Spleen (tissue), 11 donors: Measurements from ENCODE around the gene IDNK. TPM values are rescaled to one million over a fixed set of nuclear protein-coding genes. Genes with fewer than 3 reads are reported as not detected.

Experiments
- DNase-seq: peaks from one replicate; pipeline ENCODE4 v3.0.0-alpha.2; 2020
- H3K27ac ChIP-seq, 8 donors: fragments of 200-600 bp; sonication (generic) in 7 of 8; 1 replicate in 4 of 8; 2 replicates in 4 of 8; pipeline versions ENCODE4 v1.5.0 to v1.8.0; 2016 to 2021; ENCODE audit warnings: inconsistent platforms in 4 of 8, mild to moderate bottlenecking in 4 of 8, moderate library complexity in 1 of 8
- H3K27me3 ChIP-seq, 7 donors: fragments of 200-600 bp; sonication (generic) in 6 of 7; replicated peaks in 1 of 7; 1 replicate in 4 of 7; 2 replicates in 3 of 7; pipeline versions ENCODE4 v1.5.0 to v1.8.0; 2016 to 2021; ENCODE audit warnings: inconsistent platforms in 3 of 7, mild to moderate bottlenecking in 1 of 7
- H3K36me3 ChIP-seq, 6 donors: fragments of 200-600 bp; sonication (generic) in 5 of 6; 1 replicate in 4 of 6; 2 replicates in 2 of 6; pipeline versions ENCODE4 v1.5.0 to v1.8.0; 2016 to 2021; ENCODE audit warnings: inconsistent platforms in 2 of 6
- H3K4me1 ChIP-seq, 6 donors: fragments of 200-600 bp; sonication (generic) in 5 of 6; 1 replicate in 3 of 6; 2 replicates in 3 of 6; pipeline versions ENCODE4 v1.5.0 to v1.8.0; 2016 to 2021; ENCODE audit warnings: inconsistent platforms in 3 of 6
- H3K4me3 ChIP-seq, 8 donors: fragments of 200-600 bp; sonication (generic) in 7 of 8; 1 replicate in 4 of 8; 2 replicates in 4 of 8; pipeline versions ENCODE4 v1.5.0 to v1.8.0; 2016 to 2021; ENCODE audit warnings: inconsistent platforms in 4 of 8, mild to moderate bottlenecking in 4 of 8, moderate library complexity in 2 of 8
- H3K9me3 ChIP-seq, 8 donors: fragments of 200-600 bp; sonication (generic) in 7 of 8; 1 replicate in 4 of 8; 2 replicates in 4 of 8; pipeline versions ENCODE4 v1.5.0 to v1.8.0; 2016 to 2021; ENCODE audit warnings: inconsistent platforms in 4 of 8
- CTCF ChIP-seq, 11 experiments: fragments of 200-600 bp in 7 of 11; fragments of 450-650 bp in 4 of 11; sonication (generic) in 4 of 11; IDR thresholded peaks in 8 of 11; conservative IDR thresholded peaks in 3 of 11; 1 replicate in 7 of 11; 2 replicates in 4 of 11; pipeline versions ENCODE4 v1.4.0 to v1.8.0; 2016 to 2021; ENCODE audit warnings: antibody characterized with exemption in 11 of 11, inconsistent platforms in 4 of 11, mild to moderate bottlenecking in 1 of 11
- POLR2A ChIP-seq, 3 donors: fragments of 450-650 bp; IDR thresholded peaks; one replicate each; pipeline ENCODE4 v1.5.1; 2017; ENCODE audit warnings: antibody characterized with exemption in 3 of 3, mild to moderate bottlenecking in 1 of 3
- POLR2AphosphoS5 ChIP-seq, 3 donors: sonication (generic); formaldehyde crosslinking; IDR thresholded peaks; one replicate each; pipeline ENCODE4 v1.5.1; 2017; ENCODE audit warnings: antibody characterized with exemption in 3 of 3
- WGBS, 5 donors: extraction: QIAGEN DNeasy Blood & Tissue Kit in 3 of 5; methylation state at CpG; one replicate each; pipeline versions ENCODE4 v1.1.5 to v1.1.7; 2013 to 2018; 5-methylcytosine and 5-hydroxymethylcytosine counted together
- intact Hi-C: fragments of 100-400 bp; cut with DNase I; formaldehyde crosslinking; loops from one replicate; pipeline ENCODE4 v1.15.0; 2023; ENCODE audit warnings: low total_unique reads
- polyA plus RNA-seq, 3 donors: library from polyadenylated mRNA; stranded (reverse); fragments of 200-250 nt; gene quantifications; one replicate each; pipeline ENCODE4 v1.2.1, GENCODE V29; 2013
- total RNA-seq, 7 donors: library from RNA; depleted of rRNA in 3 of 7; stranded (reverse); fragments of >200 nt in 3 of 7; fragmentation: NEBNext Ultra II Directional in 4 of 7; extraction: Animal tissue kit (Norgen Biotek cat#: 25700) in 4 of 7; gene quantifications; one replicate each; pipeline versions ENCODE4 v1.1.0 to v1.2.1, GENCODE V29; 2016 to 2021
- donor health status: healthy with polysubstance abuse.
- donor health status: DM: no; HTN: no; CAD: no; lungs with moderate emphysema.
- donor health status: DM: no; HTN: no; CAD: no.
- donor health status: Bipolar disorder and iron deficiency.
- donor health status: healthy.
- donor health status: DM: no; HTN: no; CAD: no.
- donor health status: DM: yes; HTN: yes; CAD: no.

IDNK gene
- total and polyA plus RNA-seq, 10 donors: 3.5 to 14.8 (median 9.0) TPM

GRCh38 chr9:83620841-83621636 is 1.9 kb upstream of the IDNK start:
- Histone ChIP-seq H3K27ac (no peak overlapping the region), H3K4me1 (peaks cover 7 to 33% (median 20%) of the 10 kb centered on the region in 6 donors), H3K4me3 (peak overlapping the region in 1 of 8 donors; percentile 14), H3K36me3 (no peaks in the 10 kb centered on the region), H3K9me3 (no peaks in the 10 kb centered on the region), H3K27me3 (no peaks in the 10 kb centered on the region)
- 24 to 36% (median 35%) methylated on average over 7 of the region's 7 CpGs for WGBS, 5 donors
- TF ChIP-seq CTCF (IDR thresholded peaks at IDR 0.05 in 8 of 11, conservative IDR thresholded peaks at IDR 0.05 in 3 of 11) (peak; percentile 35 to 80 (median 65)), POLR2AphosphoS5 (IDR thresholded peaks at IDR 0.05) (no peak)
- intact Hi-C loops: loop anchor here (5.0 kb wide), 1 partner anchor 286 kb away; no protein-coding TSS in a partner anchor
- DNase-seq: no peak

GRCh38 chr9:83622433-83622938 is 457 bp upstream of the IDNK start:
- Histone ChIP-seq H3K27me3 (no peaks in the 10 kb centered on the region), H3K27ac (peak overlapping the region; percentile 78 to 97 (median 95)), H3K36me3 (peaks cover 0 to 12% (median 4%) of the 10 kb centered on the region in 6 donors), H3K4me3 (peak overlapping the region; percentile 75 to 94 (median 86)), H3K4me1 (peaks cover 7 to 33% (median 20%) of the 10 kb centered on the region in 6 donors), H3K9me3 (no peaks in the 10 kb centered on the region)
- WGBS, 5 donors: 9 to 15% (median 10%) methylated on average over 21 of the region's 21 CpGs
- intact Hi-C loops: loop anchor here (5.0 kb wide), 1 partner anchor 285 kb away; no protein-coding TSS in a partner anchor
- DNase-seq: no peak
- no peak for TF ChIP-seq POLR2AphosphoS5 (IDR thresholded peaks at IDR 0.05)
- no peak for TF ChIP-seq CTCF (IDR thresholded peaks at IDR 0.05 in 8 of 11, conservative IDR thresholded peaks at IDR 0.05 in 3 of 11)
- no peak for TF ChIP-seq POLR2A (IDR thresholded peaks at IDR 0.05)

DNA sequence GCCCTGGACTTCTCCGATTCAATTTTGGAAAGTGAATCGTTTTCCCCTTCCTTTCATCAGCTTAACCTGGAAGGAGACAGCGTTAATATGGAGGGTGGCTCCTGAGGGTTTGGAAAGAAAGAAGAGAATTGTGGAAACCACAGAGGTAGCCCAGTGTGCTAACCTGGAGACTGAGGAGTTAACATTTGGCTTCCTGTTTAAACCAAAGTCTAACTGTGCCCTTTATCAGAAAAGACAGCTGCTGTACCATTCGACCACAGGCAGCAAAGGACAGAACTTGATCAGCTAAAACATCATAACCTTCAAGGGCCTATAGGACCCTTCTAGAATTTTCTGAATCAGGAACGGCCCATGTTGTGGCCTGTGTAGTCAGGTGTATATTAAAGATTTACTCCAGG is 735 bp downstream of the IDNK start:
- no peaks in the 10 kb centered on the region for H3K9me3 ChIP-seq
- H3K36me3 ChIP-seq: peaks cover 0 to 22% (median 6%) of the 10 kb centered on the region in 6 donors
- no peak for DNase-seq
- H3K27me3 ChIP-seq: no peaks in the 10 kb centered on the region
- peaks cover 7 to 33% (median 20%) of the 10 kb centered on the region in 6 donors for H3K4me1 ChIP-seq
- intact Hi-C loops: loop anchor here (5.0 kb wide), 1 partner anchor 284 kb away; no protein-coding TSS in a partner anchor
- peak overlapping the region; percentile 78 to 97 (median 95) for H3K27ac ChIP-seq
- TF ChIP-seq POLR2A (IDR thresholded peaks at IDR 0.05) (no peak), CTCF (IDR thresholded peaks at IDR 0.05 in 8 of 11, conservative IDR thresholded peaks at IDR 0.05 in 3 of 11) (no peak), POLR2AphosphoS5 (IDR thresholded peaks at IDR 0.05) (no peak)
- WGBS, 5 donors: 3 to 14% (median 4%) methylated on average over 5 of the region's 5 CpGs
- H3K4me3 ChIP-seq: peak overlapping the region; percentile 75 to 94 (median 86)

DNA sequence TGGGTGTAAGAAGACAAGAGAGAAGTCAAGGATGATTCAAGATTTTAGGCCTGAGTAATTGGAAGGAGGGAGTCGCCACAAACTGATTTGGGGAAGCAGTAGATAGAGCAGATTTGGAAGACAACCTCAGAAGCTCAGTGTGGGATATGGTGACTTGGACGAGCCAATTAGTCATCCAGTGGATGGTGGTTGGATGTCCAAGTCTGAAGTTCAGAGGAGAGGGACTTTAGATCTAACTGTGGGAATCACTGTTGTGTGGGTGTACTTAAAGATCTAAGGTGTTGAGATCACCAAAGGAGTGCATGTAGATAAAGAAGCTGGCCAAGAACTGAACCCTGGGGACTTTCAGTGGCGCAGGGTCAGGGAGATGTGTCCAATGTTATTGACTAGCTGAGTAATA is 2.2 kb downstream of the IDNK start:
- no peaks in the 10 kb centered on the region for H3K27me3 ChIP-seq
- no peak for TF ChIP-seq CTCF (IDR thresholded peaks at IDR 0.05 in 8 of 11, conservative IDR thresholded peaks at IDR 0.05 in 3 of 11)
- no peak for TF ChIP-seq POLR2AphosphoS5 (IDR thresholded peaks at IDR 0.05)
- no peak for TF ChIP-seq POLR2A (IDR thresholded peaks at IDR 0.05)
- no peaks in the 10 kb centered on the region for H3K9me3 ChIP-seq
- no peak overlapping the region for H3K4me3 ChIP-seq
- WGBS, 5 donors: 79 to 90% (median 84%) methylated on average over 3 of the region's 3 CpGs
- peaks cover 0 to 34% (median 9%) of the 10 kb centered on the region in 6 donors for H3K36me3 ChIP-seq
- intact Hi-C loops: no loop called here
- H3K4me1 ChIP-seq: peaks cover 7 to 33% (median 20%) of the 10 kb centered on the region in 6 donors
- H3K27ac ChIP-seq: no peak overlapping the region
- no peak for DNase-seq
